Panc1 (cell line): ENCODE results near the gene UBE2J2.

ENCODE experiments used
- SIN3A ChIP-seq: IDR thresholded peaks from 2 replicates; pipeline ENCODE4 v1.6.1; 2012; ENCODE audit warnings: low read depth, mild to moderate bottlenecking, low read length, moderate library complexity, borderline replicate concordance; ENCODE audit not compliant: insufficient read depth
- TF ChIP-seq, protein P1 (sequence below): fragments of 450-650 bp; IDR thresholded peaks from 2 replicates; pipeline ENCODE4 v1.5.1; 2017; ENCODE audit warnings: mild to moderate bottlenecking

DNA sequence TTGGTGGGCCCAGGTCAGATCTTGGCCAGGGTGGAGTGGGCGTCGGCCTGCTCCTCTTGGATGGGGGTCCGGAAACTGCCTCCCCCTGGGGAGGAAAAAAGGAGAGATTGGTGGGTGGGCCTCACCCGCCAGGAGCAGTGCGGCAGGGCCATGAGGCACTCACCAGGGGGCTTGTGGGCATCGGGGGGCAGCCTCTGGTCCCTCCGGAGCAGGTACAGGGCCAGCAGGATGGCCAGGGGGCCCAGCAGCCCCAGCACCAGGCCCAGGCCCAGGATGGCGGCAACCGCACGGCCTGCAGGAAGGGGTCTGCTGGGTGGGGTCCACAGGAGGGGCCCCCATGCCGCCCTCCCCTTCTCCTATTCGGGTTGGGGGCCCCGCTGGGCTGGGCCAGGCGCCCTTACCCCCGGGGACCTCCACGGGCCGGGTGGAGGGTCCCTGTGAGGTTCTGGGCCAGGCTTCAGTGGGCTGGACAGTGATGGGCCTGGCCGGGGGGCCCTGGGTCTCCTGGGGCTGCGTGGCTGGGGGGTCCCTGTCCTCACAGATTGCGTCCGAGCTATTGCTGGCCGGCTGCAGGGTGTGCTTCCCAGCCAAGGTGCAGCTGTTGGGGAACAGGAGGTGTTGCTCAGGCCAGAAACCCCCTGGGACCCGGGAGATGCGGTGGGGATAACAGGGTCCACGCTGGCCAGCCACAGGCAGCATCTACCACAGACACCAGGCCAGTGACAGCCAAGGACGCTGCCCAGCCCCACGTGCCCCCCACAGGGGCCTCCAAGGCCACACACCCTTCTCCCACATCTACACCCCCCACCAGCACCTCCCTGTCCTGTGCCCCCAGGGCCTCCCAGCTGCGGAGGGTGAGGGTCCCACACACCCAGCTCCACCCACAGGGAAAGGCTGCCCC, 61.9 kb downstream of the UBE2J2 start:
- no peak for TF ChIP-seq SIN3A
- TF ChIP-seq, protein P1, sequence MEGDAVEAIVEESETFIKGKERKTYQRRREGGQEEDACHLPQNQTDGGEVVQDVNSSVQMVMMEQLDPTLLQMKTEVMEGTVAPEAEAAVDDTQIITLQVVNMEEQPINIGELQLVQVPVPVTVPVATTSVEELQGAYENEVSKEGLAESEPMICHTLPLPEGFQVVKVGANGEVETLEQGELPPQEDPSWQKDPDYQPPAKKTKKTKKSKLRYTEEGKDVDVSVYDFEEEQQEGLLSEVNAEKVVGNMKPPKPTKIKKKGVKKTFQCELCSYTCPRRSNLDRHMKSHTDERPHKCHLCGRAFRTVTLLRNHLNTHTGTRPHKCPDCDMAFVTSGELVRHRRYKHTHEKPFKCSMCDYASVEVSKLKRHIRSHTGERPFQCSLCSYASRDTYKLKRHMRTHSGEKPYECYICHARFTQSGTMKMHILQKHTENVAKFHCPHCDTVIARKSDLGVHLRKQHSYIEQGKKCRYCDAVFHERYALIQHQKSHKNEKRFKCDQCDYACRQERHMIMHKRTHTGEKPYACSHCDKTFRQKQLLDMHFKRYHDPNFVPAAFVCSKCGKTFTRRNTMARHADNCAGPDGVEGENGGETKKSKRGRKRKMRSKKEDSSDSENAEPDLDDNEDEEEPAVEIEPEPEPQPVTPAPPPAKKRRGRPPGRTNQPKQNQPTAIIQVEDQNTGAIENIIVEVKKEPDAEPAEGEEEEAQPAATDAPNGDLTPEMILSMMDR: no peak
